GM19395 (cell line): ENCODE data around the gene HPX.
"Not testable (repeated sequence)": the region's sequence is repeated elsewhere in the genome, so short reads cannot be mapped to it uniquely, and the experiment has no call there.

Experiments used
- ATAC-seq: cut with Tn5 transposase; IDR thresholded peaks from one replicate; pipeline ENCODE4 v1.9.1; 2021; ENCODE audit warnings: mild to moderate bottlenecking, moderate library complexity; ENCODE audit not compliant: unreplicated experiment

Gene HPX

GRCh38 chr11:6393989-6394670 lies 46.7 kb downstream of the HPX start:
- no peak for ATAC-seq

- ATAC-seq: not testable (repeated sequence)
These were observed 48.5 kb downstream of the HPX start for GRCh38 chr11:6392251-6392650.

- no peak for ATAC-seq
These were observed 49.2 kb downstream of the HPX start for GRCh38 chr11:6391537-6392134.

- no peak for ATAC-seq
These were observed 49.9 kb downstream of the HPX start for GRCh38 chr11:6390718-6391469.

GRCh38 chr11:6389905-6390717 lies 50.7 kb downstream of the HPX start, which contains the start of gene SMPD1:
Gene SMPD1, plus strand, starts transcription at chr11:6390474. Its CDS starts 125 bp downstream, at chr11:6390599.
- peak; percentile 96 for ATAC-seq

GRCh38 chr11:6388748-6389147 lies 52.0 kb downstream of the HPX start:
- no peak for ATAC-seq

GRCh38 chr11:6387811-6388599 lies 52.8 kb downstream of the HPX start:
- ATAC-seq: no peak

- ATAC-seq: no peak
These were observed 55.6 kb downstream of the HPX start for GRCh38 chr11:6385046-6385777.
